CD14-positive monocyte (primary cell): Measurements from ENCODE around the gene TBCD. TPM values are rescaled to one million over a fixed set of nuclear protein-coding genes. Genes with fewer than 3 reads are reported as not detected.

Experiments
- DNase-seq, 3 donors: peaks; one replicate each; pipeline ENCODE4 v3.0.0-alpha.2; 2011 to 2022
- H2AFZ ChIP-seq: 2 replicates; pipeline ENCODE4 v1.6.0; 2012; ENCODE audit warnings: mild to moderate bottlenecking, low read depth, low read length, inconsistent platforms; ENCODE audit not compliant: insufficient read depth, poor library complexity, severe bottlenecking
- H3K27ac ChIP-seq, 2 donors: 1 replicate in 1 of 2; 2 replicates in 1 of 2; pipeline ENCODE4 v1.5.1; 2012 to 2013; ENCODE audit warnings: low read length in 2 of 2, control low read depth in 1 of 2, inconsistent platforms in 1 of 2, low read depth in 1 of 2, mild to moderate bottlenecking in 1 of 2
- H3K27me3 ChIP-seq, 2 donors: one replicate each; pipeline versions ENCODE4 v1.6.0 to v1.6.1; 2011 to 2013; ENCODE audit warnings: low read length in 2 of 2; ENCODE audit not compliant: control insufficient read depth in 2 of 2, insufficient read depth in 2 of 2
- H3K36me3 ChIP-seq, 2 donors: replicated peaks in 1 of 2; 1 replicate in 1 of 2; 2 replicates in 1 of 2; pipeline versions ENCODE4 v1.5.1 to v1.6.1; 2012 to 2013; ENCODE audit warnings: low read length in 2 of 2, control low read depth in 1 of 2, inconsistent platforms in 1 of 2, mild to moderate bottlenecking in 1 of 2; ENCODE audit not compliant: insufficient read depth in 2 of 2, control insufficient read depth in 1 of 2
- H3K4me1 ChIP-seq, 2 donors: 1 replicate in 1 of 2; 2 replicates in 1 of 2; pipeline versions ENCODE4 v1.5.1 to v1.6.1; 2012 to 2013; ENCODE audit warnings: low read length in 2 of 2, control low read depth in 1 of 2, inconsistent platforms in 1 of 2, mild to moderate bottlenecking in 1 of 2, moderate library complexity in 1 of 2; ENCODE audit not compliant: insufficient read depth in 2 of 2, control insufficient read depth in 1 of 2
- H3K4me2 ChIP-seq: replicated peaks from 2 replicates; pipeline ENCODE3; 2012; ENCODE audit warnings: low read length, moderate library complexity, mild to moderate bottlenecking; ENCODE audit not compliant: poor library complexity, severe bottlenecking; ENCODE audit errors: extremely low read depth
- H3K4me3 ChIP-seq, 3 experiments: fragments of 200-600 bp in 1 of 3; sonication (generic) in 1 of 3; replicated peaks in 1 of 3; 1 replicate in 2 of 3; 2 replicates in 1 of 3; pipeline ENCODE4 v1.5.1; 2011 to 2013; ENCODE audit warnings: low read length in 3 of 3, mild to moderate bottlenecking in 3 of 3, control low read depth in 2 of 3, low read depth in 2 of 3, inconsistent platforms in 1 of 3, moderate library complexity in 1 of 3
- H3K79me2 ChIP-seq: 2 replicates; pipeline ENCODE4 v1.6.0; 2012; ENCODE audit warnings: mild to moderate bottlenecking, control low read depth, inconsistent platforms, low read length, moderate library complexity; ENCODE audit not compliant: insufficient read depth
- H3K9ac ChIP-seq: 2 replicates; pipeline ENCODE4 v1.6.0; 2017; ENCODE audit warnings: low read length, mild to moderate bottlenecking; ENCODE audit not compliant: insufficient read depth, poor library complexity, severe bottlenecking
- H3K9me3 ChIP-seq, 2 donors: replicated peaks in 1 of 2; 1 replicate in 1 of 2; 2 replicates in 1 of 2; pipeline versions ENCODE4 v1.5.1 to v1.6.1; 2012 to 2013; ENCODE audit warnings: low read length in 2 of 2, control low read depth in 1 of 2; ENCODE audit not compliant: control insufficient read depth in 1 of 2, insufficient read depth in 1 of 2
- H4K20me1 ChIP-seq: 2 replicates; pipeline ENCODE4 v1.6.0; 2012; ENCODE audit warnings: mild to moderate bottlenecking, low read length, control low read depth, moderate library complexity; ENCODE audit not compliant: insufficient read depth
- H3K27ac Mint-ChIP-seq, 7 donors: one replicate each; pipeline ENCODE4 v1.8.0; 2020; ENCODE audit warnings: mild to moderate bottlenecking in 7 of 7, mixed read lengths in 7 of 7, moderate library complexity in 6 of 7, inconsistent platforms in 2 of 7
- H3K27me3 Mint-ChIP-seq, 3 donors: one replicate each; pipeline ENCODE4 v1.8.0; 2021 to 2022; ENCODE audit warnings: low read depth in 3 of 3, mild to moderate bottlenecking in 3 of 3, mixed read lengths in 3 of 3, moderate library complexity in 3 of 3, inconsistent platforms in 1 of 3
- H3K36me3 Mint-ChIP-seq, 2 donors: one replicate each; pipeline ENCODE4 v1.8.0; 2020; ENCODE audit warnings: mixed read lengths in 2 of 2, inconsistent platforms in 1 of 2, mild to moderate bottlenecking in 1 of 2
- H3K4me1 Mint-ChIP-seq: one replicate; pipeline ENCODE4 v1.8.0; 2020; ENCODE audit warnings: mild to moderate bottlenecking, mixed read lengths
- H3K4me3 Mint-ChIP-seq, 2 donors: one replicate each; pipeline ENCODE4 v1.8.0; 2020; ENCODE audit warnings: mild to moderate bottlenecking in 2 of 2, mixed read lengths in 2 of 2, moderate library complexity in 1 of 2
- H3K9me3 Mint-ChIP-seq, 7 donors: one replicate each; pipeline ENCODE4 v1.8.0; 2020 to 2022; ENCODE audit warnings: mixed read lengths in 7 of 7, mild to moderate bottlenecking in 6 of 7, moderate library complexity in 6 of 7, inconsistent platforms in 2 of 7
- CTCF ChIP-seq: fragments of 200-600 bp; IDR thresholded peaks from one replicate; pipeline ENCODE4 v1.8.0; 2022; ENCODE audit warnings: antibody characterized with exemption, mild to moderate bottlenecking
- WGBS: methylation state at CpG from one replicate; pipeline ENCODE4 v1.1.5; 2013; ENCODE audit warnings: missing lambda C conversion rate; ENCODE audit not compliant: insufficient coverage; 5-methylcytosine and 5-hydroxymethylcytosine counted together
- intact Hi-C, 2 donors: fragments of 100-400 bp; cut with micrococcal nuclease; formaldehyde crosslinking; loops; one replicate each; pipeline versions ENCODE4 v1.15.0 to v1.15.1; 2023
- polyA plus RNA-seq, 3 donors: library from polyadenylated mRNA; depleted of rRNA in 1 of 3; unstranded in 2 of 3; stranded (reverse) in 1 of 3; fragments of 300-500 nt in 2 of 3; fragments of >200 nt in 1 of 3; fragmentation: Illumina TruSeq in 2 of 3; gene quantifications; 1 replicate in 2 of 3; 2 replicates in 1 of 3; pipeline ENCODE4 v1.2.3, GENCODE V29; 2012 to 2021

Gene TBCD
- polyA plus RNA-seq, 3 donors = 54.7 to 74.0 (median 66.6) TPM

GRCh38 chr17:82870091-82870491 lies 118.2 kb downstream of the TBCD start:
- Mint-ChIP-seq H3K4me3 (no peak overlapping the region), H3K4me1 (peaks cover 16% of the 10 kb centered on the region), H3K27me3 (peaks cover 0 to 4% (median 0%) of the 10 kb centered on the region in 3 donors), H3K27ac (no peak overlapping the region), H3K36me3 (peaks cover 41 to 50% of the 10 kb centered on the region in 2 donors), H3K9me3 (no peaks in the 10 kb centered on the region)
- H3K9me3 ChIP-seq = no peaks in the 10 kb centered on the region
- peaks cover 12 to 22% of the 10 kb centered on the region in 2 donors for H3K36me3 ChIP-seq
- no peak for TF ChIP-seq CTCF
- no peak overlapping the region for H3K9ac ChIP-seq
- no peaks in the 10 kb centered on the region for H4K20me1 ChIP-seq
- no peak overlapping the region for H3K4me2 ChIP-seq
- intact Hi-C loops = no loop called here
- H2AFZ ChIP-seq = no peak overlapping the region
- H3K27me3 ChIP-seq = no peaks in the 10 kb centered on the region
- no peak for DNase-seq
- no peaks in the 10 kb centered on the region for H3K79me2 ChIP-seq
- peaks cover 13 to 16% of the 10 kb centered on the region in 2 donors for H3K4me1 ChIP-seq
- 95% methylated on average over 35 of the region's 35 CpGs for WGBS
- no peak overlapping the region for H3K27ac ChIP-seq
- H3K4me3 ChIP-seq = no peak overlapping the region

GRCh38 chr17:82870541-82870940 lies 118.7 kb downstream of the TBCD start:
- WGBS = 98% methylated on average over 13 of the region's 14 CpGs
- H3K79me2 ChIP-seq = no peaks in the 10 kb centered on the region
- Mint-ChIP-seq H3K36me3 (peaks cover 41 to 50% of the 10 kb centered on the region in 2 donors), H3K4me3 (no peak overlapping the region), H3K27me3 (peaks cover 0 to 4% (median 0%) of the 10 kb centered on the region in 3 donors), H3K9me3 (no peaks in the 10 kb centered on the region), H3K4me1 (peaks cover 21% of the 10 kb centered on the region), H3K27ac (no peak overlapping the region)
- no peak overlapping the region for H2AFZ ChIP-seq
- H4K20me1 ChIP-seq = no peaks in the 10 kb centered on the region
- intact Hi-C loops = no loop called here
- H3K4me1 ChIP-seq = peaks cover 17 to 21% of the 10 kb centered on the region in 2 donors
- no peak overlapping the region for H3K4me3 ChIP-seq
- no peak overlapping the region for H3K9ac ChIP-seq
- no peak overlapping the region for H3K4me2 ChIP-seq
- TF ChIP-seq CTCF = no peak
- H3K36me3 ChIP-seq = peaks cover 12 to 22% of the 10 kb centered on the region in 2 donors
- no peaks in the 10 kb centered on the region for H3K9me3 ChIP-seq
- no peak for DNase-seq
- H3K27ac ChIP-seq = no peak overlapping the region
- H3K27me3 ChIP-seq = no peaks in the 10 kb centered on the region
